Trophoblast cell (in vitro differentiated cells and primary cell): Measurements from ENCODE around the gene ADAM8.

ENCODE experiments used
- DNase-seq, 2 donors: peaks; one replicate each; pipeline ENCODE4 v3.0.0-alpha.2; 2016
- H2AFZ ChIP-seq: 2 replicates; pipeline ENCODE4 v1.6.1; 2013; ENCODE audit warnings: low read length, moderate library complexity, mild to moderate bottlenecking; ENCODE audit not compliant: insufficient read depth, poor library complexity
- H2AK5ac ChIP-seq: 2 replicates; pipeline ENCODE4 v1.6.1; 2013; ENCODE audit warnings: mild to moderate bottlenecking, low read length
- H2BK120ac ChIP-seq: 2 replicates; pipeline ENCODE4 v1.6.1; 2013; ENCODE audit warnings: low read length, mild to moderate bottlenecking, moderate library complexity; ENCODE audit not compliant: insufficient read depth, poor library complexity
- H2BK12ac ChIP-seq: 2 replicates; pipeline ENCODE4 v1.6.1; 2013; ENCODE audit warnings: mild to moderate bottlenecking, low read length, moderate library complexity
- H2BK5ac ChIP-seq: 2 replicates; pipeline ENCODE4 v1.6.1; 2013; ENCODE audit warnings: low read length, low read depth, moderate library complexity, mild to moderate bottlenecking; ENCODE audit not compliant: poor library complexity
- H3K14ac ChIP-seq: 2 replicates; pipeline ENCODE4 v1.6.1; 2013; ENCODE audit warnings: mild to moderate bottlenecking, low read length
- H3K18ac ChIP-seq: 2 replicates; pipeline ENCODE4 v1.6.1; 2013; ENCODE audit warnings: mild to moderate bottlenecking, low read length
- H3K23ac ChIP-seq: 2 replicates; pipeline ENCODE4 v1.6.1; 2013; ENCODE audit warnings: low read length
- H3K27ac ChIP-seq: 2 replicates; pipeline ENCODE4 v1.5.1; 2013; ENCODE audit warnings: low read depth, mild to moderate bottlenecking, inconsistent platforms, low read length, moderate library complexity
- H3K27me3 ChIP-seq: 2 replicates; pipeline ENCODE4 v1.6.1; 2013; ENCODE audit warnings: inconsistent platforms, mild to moderate bottlenecking, low read length, moderate library complexity; ENCODE audit not compliant: insufficient read depth
- H3K36me3 ChIP-seq, 2 experiments: 1 replicate in 1 of 2; 2 replicates in 1 of 2; pipeline ENCODE4 v1.6.1; 2013; ENCODE audit warnings: low read length in 2 of 2, mild to moderate bottlenecking in 2 of 2, moderate library complexity in 1 of 2; ENCODE audit not compliant: insufficient read depth in 2 of 2, control insufficient read depth in 1 of 2
- H3K4ac ChIP-seq: 2 replicates; pipeline ENCODE4 v1.6.1; 2013; ENCODE audit warnings: low read depth, mild to moderate bottlenecking, low read length, moderate library complexity
- H3K4me1 ChIP-seq, 2 experiments: 1 replicate in 1 of 2; 2 replicates in 1 of 2; pipeline ENCODE4 v1.6.1; 2013; ENCODE audit warnings: low read length in 2 of 2, mild to moderate bottlenecking in 2 of 2, moderate library complexity in 1 of 2; ENCODE audit not compliant: insufficient read depth in 2 of 2, control insufficient read depth in 1 of 2
- H3K4me2 ChIP-seq: 2 replicates; pipeline ENCODE4 v1.6.1; 2013; ENCODE audit warnings: inconsistent platforms, mild to moderate bottlenecking, low read length, moderate library complexity
- H3K4me3 ChIP-seq: 2 replicates; pipeline ENCODE4 v1.5.1; 2013; ENCODE audit warnings: mild to moderate bottlenecking, low read depth, low read length, inconsistent platforms
- H3K79me1 ChIP-seq: one replicate; pipeline ENCODE4 v1.6.1; 2013; ENCODE audit warnings: low read length
- H3K79me2 ChIP-seq: 2 replicates; pipeline ENCODE4 v1.6.1; 2013; ENCODE audit warnings: low read length, mild to moderate bottlenecking; ENCODE audit not compliant: control insufficient read depth, insufficient read depth, poor library complexity
- H3K9ac ChIP-seq: 2 replicates; pipeline ENCODE4 v1.6.1; 2013; ENCODE audit warnings: mild to moderate bottlenecking, low read length
- H3K9me3 ChIP-seq: 2 replicates; pipeline ENCODE4 v1.6.1; 2013; ENCODE audit warnings: low read depth, mild to moderate bottlenecking, control low read depth, inconsistent platforms, low read length; ENCODE audit not compliant: insufficient read depth
- H4K12ac ChIP-seq: 2 replicates; pipeline ENCODE4 v1.6.1; 2013; ENCODE audit warnings: low read depth, mild to moderate bottlenecking, low read length, moderate library complexity
- H4K8ac ChIP-seq: 2 replicates; pipeline ENCODE4 v1.6.1; 2013; ENCODE audit warnings: low read depth, mild to moderate bottlenecking, low read length, moderate library complexity
- H4K91ac ChIP-seq: one replicate; pipeline ENCODE4 v1.6.1; 2013; ENCODE audit warnings: low read depth, mild to moderate bottlenecking, low read length, moderate library complexity
- WGBS: extraction: QIAGEN DNeasy Blood & Tissue Kit; methylation state at CpG from one replicate; pipeline ENCODE4 v1.1.7; 2013; ENCODE audit warnings: missing lambda C conversion rate; ENCODE audit not compliant: insufficient read length, insufficient coverage; ENCODE audit errors: extremely low coverage; 5-methylcytosine and 5-hydroxymethylcytosine counted together

Gene ADAM8

GRCh38 chr10:133272301-133272963 is 4.2 kb downstream of the ADAM8 start:
- no CpG with 5 or more reads among the region's 29 CpGs for WGBS
- Histone ChIP-seq H3K27ac (no peak overlapping the region), H3K4me1 (peaks cover 16 to 18% of the 10 kb centered on the region in 2 experiments), H3K79me1 (peaks cover 14% of the 10 kb centered on the region), H3K4me3 (no peak overlapping the region), H3K18ac (no peak overlapping the region), H2BK120ac (no peak overlapping the region), H2AFZ (no peak overlapping the region), H3K4me2 (no peak overlapping the region), H4K8ac (no peak overlapping the region), H3K14ac (no peak overlapping the region), H2AK5ac (no peak overlapping the region), H3K23ac (no peak overlapping the region), H3K36me3 (peaks cover 10 to 14% of the 10 kb centered on the region in 2 experiments), H4K12ac (no peak overlapping the region), H3K27me3 (no peaks in the 10 kb centered on the region), H3K79me2 (peaks cover 3% of the 10 kb centered on the region), H3K9me3 (no peaks in the 10 kb centered on the region), H3K9ac (no peak overlapping the region), H4K91ac (no peak overlapping the region), H2BK12ac (no peak overlapping the region), H3K4ac (no peak overlapping the region), H2BK5ac (no peak overlapping the region)
- DNase-seq, result no peak

- H2AFZ ChIP-seq, result no peak overlapping the region
- no peak for DNase-seq
- H2BK12ac ChIP-seq, result no peak overlapping the region
- H3K9ac ChIP-seq, result no peak overlapping the region
- no peak overlapping the region for H3K4me3 ChIP-seq
- no peaks in the 10 kb centered on the region for H3K27me3 ChIP-seq
- no peak overlapping the region for H2BK120ac ChIP-seq
- H2AK5ac ChIP-seq, result no peak overlapping the region
- H3K18ac ChIP-seq, result no peak overlapping the region
- H3K4me1 ChIP-seq, result peaks cover 10 to 12% of the 10 kb centered on the region in 2 experiments
- H3K79me2 ChIP-seq, result no peaks in the 10 kb centered on the region
- H3K9me3 ChIP-seq, result no peaks in the 10 kb centered on the region
- no peak overlapping the region for H3K4ac ChIP-seq
- H3K36me3 ChIP-seq, result peaks cover 10 to 16% of the 10 kb centered on the region in 2 experiments
- no peak overlapping the region for H4K12ac ChIP-seq
- H4K8ac ChIP-seq, result no peak overlapping the region
- H3K14ac ChIP-seq, result no peak overlapping the region
- H4K91ac ChIP-seq, result no peak overlapping the region
- no CpG with 5 or more reads among the region's 35 CpGs for WGBS
- no peak overlapping the region for H3K23ac ChIP-seq
- H3K79me1 ChIP-seq, result peaks cover 11% of the 10 kb centered on the region
- H2BK5ac ChIP-seq, result no peak overlapping the region
- no peak overlapping the region for H3K4me2 ChIP-seq
- no peak overlapping the region for H3K27ac ChIP-seq
These were observed 5.0 kb downstream of the ADAM8 start for GRCh38 chr10:133271521-133272300.

- Histone ChIP-seq H3K4ac (no peak overlapping the region), H3K4me2 (no peak overlapping the region), H3K23ac (no peak overlapping the region), H3K79me1 (peaks cover 5% of the 10 kb centered on the region), H2BK12ac (no peak overlapping the region), H2BK120ac (no peak overlapping the region), H2BK5ac (no peak overlapping the region), H4K8ac (no peak overlapping the region), H2AK5ac (no peak overlapping the region), H3K79me2 (no peaks in the 10 kb centered on the region), H3K14ac (no peak overlapping the region), H4K12ac (no peak overlapping the region), H4K91ac (no peak overlapping the region), H3K9ac (no peak overlapping the region), H2AFZ (no peak overlapping the region), H3K4me3 (no peak overlapping the region), H3K27me3 (no peaks in the 10 kb centered on the region), H3K18ac (no peak overlapping the region), H3K9me3 (no peaks in the 10 kb centered on the region), H3K4me1 (peaks cover 2 to 5% of the 10 kb centered on the region in 2 experiments), H3K27ac (no peak overlapping the region), H3K36me3 (peaks cover 10 to 19% of the 10 kb centered on the region in 2 experiments)
- WGBS, result no CpG with 5 or more reads among the region's 19 CpGs
- DNase-seq, result no peak
These were observed 5.8 kb downstream of the ADAM8 start for GRCh38 chr10:133270773-133271297.

- Histone ChIP-seq H2BK120ac (no peak overlapping the region), H3K27me3 (no peaks in the 10 kb centered on the region), H2AFZ (no peak overlapping the region), H4K91ac (no peak overlapping the region), H3K9me3 (no peaks in the 10 kb centered on the region), H3K14ac (no peak overlapping the region), H4K8ac (no peak overlapping the region), H2BK5ac (no peak overlapping the region), H2BK12ac (no peak overlapping the region), H4K12ac (no peak overlapping the region), H3K79me2 (no peaks in the 10 kb centered on the region), H3K9ac (no peak overlapping the region), H3K4ac (no peak overlapping the region), H3K27ac (no peak overlapping the region), H3K4me1 (peaks cover 0 to 5% of the 10 kb centered on the region in 2 experiments), H3K4me3 (no peak overlapping the region), H3K18ac (no peak overlapping the region), H2AK5ac (no peak overlapping the region), H3K4me2 (no peak overlapping the region), H3K23ac (no peak overlapping the region), H3K79me1 (peaks cover 5% of the 10 kb centered on the region), H3K36me3 (peaks cover 10 to 19% of the 10 kb centered on the region in 2 experiments)
- no CpG with 5 or more reads among the region's 20 CpGs for WGBS
- DNase-seq, result no peak
These were observed 6.5 kb downstream of the ADAM8 start for GRCh38 chr10:133270204-133270603.
